Measurements from ENCODE around the gene SHC3. TPM values are rescaled to one million over a fixed set of nuclear protein-coding genes. Genes with fewer than 3 reads are reported as not detected.

SHC3 gene
- total RNA-seq, 1 donor from 2014 or later: 0.96 TPM

DNA sequence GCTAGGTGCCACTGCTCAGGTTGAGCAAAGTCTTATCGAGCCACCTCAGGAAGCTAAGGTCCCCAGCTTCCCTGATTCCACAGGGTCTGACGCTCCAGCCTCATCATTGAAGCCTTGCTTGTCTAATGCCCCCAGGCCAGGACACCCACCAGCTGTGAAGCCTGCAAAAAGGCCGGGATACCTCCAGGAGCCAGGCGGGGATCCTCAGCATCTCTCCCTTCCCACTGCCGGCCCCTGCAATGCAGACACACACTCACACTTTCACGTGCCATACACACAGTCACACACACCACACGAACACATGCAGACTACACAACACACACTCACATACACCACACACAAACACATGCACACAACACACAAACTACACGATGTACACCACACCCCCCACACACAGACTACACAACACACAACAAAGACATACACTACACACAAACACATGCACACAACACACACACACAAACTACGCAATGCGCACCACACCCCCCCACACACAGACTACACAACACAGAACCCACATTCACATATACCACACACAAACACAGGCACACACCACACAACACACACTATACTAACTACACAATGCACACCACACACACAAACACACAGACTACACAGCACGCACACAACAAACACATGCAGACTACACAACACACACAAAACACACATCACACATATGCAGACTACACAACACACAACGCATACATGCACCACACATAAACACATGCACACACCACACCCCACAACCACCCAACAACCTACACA lies 205.2 kb downstream of the SHC3 start:
- no peak overlapping the region for H3K27ac ChIP-seq (replicated peaks)
- peaks cover 12% of the 10 kb centered on the region for H3K4me1 ChIP-seq
- H3K27me3 ChIP-seq (ENCODE audit: low read depth): no peaks in the 10 kb centered on the region
- TF ChIP-seq, protein P1, sequence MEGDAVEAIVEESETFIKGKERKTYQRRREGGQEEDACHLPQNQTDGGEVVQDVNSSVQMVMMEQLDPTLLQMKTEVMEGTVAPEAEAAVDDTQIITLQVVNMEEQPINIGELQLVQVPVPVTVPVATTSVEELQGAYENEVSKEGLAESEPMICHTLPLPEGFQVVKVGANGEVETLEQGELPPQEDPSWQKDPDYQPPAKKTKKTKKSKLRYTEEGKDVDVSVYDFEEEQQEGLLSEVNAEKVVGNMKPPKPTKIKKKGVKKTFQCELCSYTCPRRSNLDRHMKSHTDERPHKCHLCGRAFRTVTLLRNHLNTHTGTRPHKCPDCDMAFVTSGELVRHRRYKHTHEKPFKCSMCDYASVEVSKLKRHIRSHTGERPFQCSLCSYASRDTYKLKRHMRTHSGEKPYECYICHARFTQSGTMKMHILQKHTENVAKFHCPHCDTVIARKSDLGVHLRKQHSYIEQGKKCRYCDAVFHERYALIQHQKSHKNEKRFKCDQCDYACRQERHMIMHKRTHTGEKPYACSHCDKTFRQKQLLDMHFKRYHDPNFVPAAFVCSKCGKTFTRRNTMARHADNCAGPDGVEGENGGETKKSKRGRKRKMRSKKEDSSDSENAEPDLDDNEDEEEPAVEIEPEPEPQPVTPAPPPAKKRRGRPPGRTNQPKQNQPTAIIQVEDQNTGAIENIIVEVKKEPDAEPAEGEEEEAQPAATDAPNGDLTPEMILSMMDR (IDR thresholded peaks at IDR 0.05; ENCODE audit: borderline replicate concordance): no peak
- no peak for DNase-seq
- H3K36me3 ChIP-seq: no peaks in the 10 kb centered on the region
- H3K4me3 ChIP-seq: no peak overlapping the region
- H3K9me3 ChIP-seq (replicated peaks): peaks cover 11% of the 10 kb centered on the region
- intact Hi-C loops (cut with micrococcal nuclease): no loop called here

DNA sequence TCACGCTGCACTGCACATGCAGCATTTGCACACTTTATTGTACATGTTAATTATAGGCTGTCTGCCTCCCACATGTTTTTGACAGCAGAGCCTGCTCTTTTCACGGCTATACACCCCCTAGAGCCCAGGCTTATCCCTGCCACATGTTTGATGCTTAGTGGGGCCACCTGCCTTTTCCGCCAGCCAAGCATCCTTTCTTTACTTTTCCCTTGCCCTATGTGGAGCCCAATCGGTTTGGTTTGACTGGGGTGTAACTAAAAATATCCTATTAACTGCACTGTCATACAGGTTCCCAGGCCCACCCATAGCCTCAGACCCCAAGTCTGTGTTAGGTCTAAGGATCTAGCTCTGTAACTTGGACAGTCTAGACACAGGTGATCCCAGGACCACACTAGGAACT lies 206.2 kb downstream of the SHC3 start:
- intact Hi-C loops (cut with micrococcal nuclease): no loop called here
- Histone ChIP-seq H3K4me1 (peaks cover 1% of the 10 kb centered on the region), H3K4me3 (no peak overlapping the region), H3K9me3 (replicated peaks) (peaks cover 11% of the 10 kb centered on the region), H3K36me3 (no peaks in the 10 kb centered on the region), H3K27ac (replicated peaks) (no peak overlapping the region), H3K27me3 (ENCODE audit: low read depth) (no peaks in the 10 kb centered on the region)
- no peak for DNase-seq
- TF ChIP-seq, protein P1 (IDR thresholded peaks at IDR 0.05; ENCODE audit: borderline replicate concordance): no peak

DNA sequence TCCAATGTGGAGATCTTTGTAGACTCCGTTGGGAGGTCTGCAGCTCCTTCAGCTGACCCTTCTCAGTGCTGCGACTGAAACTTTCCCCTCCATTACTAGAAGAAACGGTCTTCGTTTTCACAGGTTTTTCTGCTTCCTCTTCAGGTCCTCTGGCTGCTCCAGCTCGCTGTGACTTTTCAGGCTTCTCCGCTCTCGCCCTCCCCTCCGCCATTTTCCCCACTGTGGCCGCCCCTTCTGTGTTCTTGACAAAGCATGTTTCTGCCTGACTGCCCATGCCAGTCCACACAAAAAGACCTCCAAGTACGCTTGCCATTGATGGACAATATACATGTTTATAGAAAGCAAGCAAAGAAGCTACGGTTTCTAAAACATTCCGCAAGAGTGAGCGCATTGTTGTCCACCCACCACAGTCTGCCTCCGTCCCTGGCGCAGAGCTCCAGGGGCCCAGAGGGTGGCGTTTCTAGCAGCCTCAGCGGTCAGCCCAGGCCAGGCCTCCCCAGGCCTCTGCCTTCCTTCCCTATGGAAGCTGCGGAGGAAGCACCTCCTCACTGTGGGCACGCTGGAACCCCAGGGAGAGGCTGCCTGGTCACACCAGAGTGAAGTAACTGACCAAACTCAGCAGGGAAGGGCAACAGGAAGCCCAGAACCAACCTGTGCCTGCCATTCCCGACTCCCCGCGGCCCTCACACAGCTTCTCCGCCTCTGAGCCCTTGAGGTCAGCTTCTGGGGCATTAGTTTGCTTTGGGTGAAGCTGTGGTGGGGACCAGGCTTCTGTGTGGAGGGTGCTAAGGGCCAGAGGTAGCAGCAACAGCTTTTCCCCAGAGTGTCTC lies 207.3 kb downstream of the SHC3 start:
- H3K9me3 ChIP-seq (replicated peaks): peaks cover 11% of the 10 kb centered on the region
- DNase-seq: no peak
- TF ChIP-seq, protein P1 (IDR thresholded peaks at IDR 0.05; ENCODE audit: borderline replicate concordance): no peak

DNA sequence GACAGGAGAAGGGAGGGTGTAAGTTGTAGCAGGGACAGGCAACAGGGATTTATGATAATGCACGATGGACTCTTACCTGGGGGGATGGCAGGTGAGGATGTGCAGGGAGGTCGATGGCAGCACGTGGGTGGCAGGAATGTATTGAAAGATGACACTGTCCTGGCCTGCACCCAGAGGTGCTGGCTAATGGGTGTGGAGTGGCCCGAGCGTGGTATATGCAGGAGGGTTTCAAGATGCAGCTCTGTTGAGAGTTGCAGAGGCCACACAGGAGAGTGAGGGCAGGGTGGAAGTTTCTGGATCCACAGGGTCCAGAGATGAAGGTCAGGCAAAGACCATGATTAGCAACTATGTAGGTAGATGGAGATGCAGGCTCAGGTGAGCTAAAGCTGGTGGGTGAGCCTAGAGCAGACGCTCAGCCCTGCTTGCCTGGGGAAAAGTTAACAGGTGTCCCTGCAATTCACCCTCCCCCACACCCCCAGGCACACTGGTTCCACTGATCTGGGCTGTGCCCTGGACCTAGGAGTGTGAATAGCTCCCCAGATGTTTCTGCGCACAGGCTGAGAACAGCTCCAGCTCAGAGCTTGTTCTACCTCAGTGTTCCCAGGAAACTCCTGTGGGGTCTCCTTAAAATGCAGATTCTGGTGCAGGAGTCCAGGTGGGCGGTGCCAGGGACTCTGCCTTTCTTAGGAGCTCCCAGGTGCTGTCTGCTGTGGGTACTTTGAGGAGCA lies 208.8 kb downstream of the SHC3 start:
- no peak overlapping the region for H3K27ac ChIP-seq (replicated peaks)
- no peaks in the 10 kb centered on the region for H3K27me3 ChIP-seq (ENCODE audit: low read depth)
- no peaks in the 10 kb centered on the region for H3K36me3 ChIP-seq
- intact Hi-C loops (cut with micrococcal nuclease): no loop called here
- no peaks in the 10 kb centered on the region for H3K4me1 ChIP-seq
- DNase-seq: no peak
- H3K9me3 ChIP-seq (replicated peaks): peaks cover 11% of the 10 kb centered on the region
- TF ChIP-seq, protein P1 (IDR thresholded peaks at IDR 0.05; ENCODE audit: borderline replicate concordance): no peak
- no peak overlapping the region for H3K4me3 ChIP-seq

More for the DNA sequence above, 207.3 kb downstream of the SHC3 start:
- no peaks in the 10 kb centered on the region for H3K4me1 ChIP-seq
- H3K27ac ChIP-seq (replicated peaks): no peak overlapping the region
- H3K27me3 ChIP-seq (ENCODE audit: low read depth): no peaks in the 10 kb centered on the region
- no peak overlapping the region for H3K4me3 ChIP-seq
- no peaks in the 10 kb centered on the region for H3K36me3 ChIP-seq
- intact Hi-C loops (cut with micrococcal nuclease): no loop called here

DNA sequence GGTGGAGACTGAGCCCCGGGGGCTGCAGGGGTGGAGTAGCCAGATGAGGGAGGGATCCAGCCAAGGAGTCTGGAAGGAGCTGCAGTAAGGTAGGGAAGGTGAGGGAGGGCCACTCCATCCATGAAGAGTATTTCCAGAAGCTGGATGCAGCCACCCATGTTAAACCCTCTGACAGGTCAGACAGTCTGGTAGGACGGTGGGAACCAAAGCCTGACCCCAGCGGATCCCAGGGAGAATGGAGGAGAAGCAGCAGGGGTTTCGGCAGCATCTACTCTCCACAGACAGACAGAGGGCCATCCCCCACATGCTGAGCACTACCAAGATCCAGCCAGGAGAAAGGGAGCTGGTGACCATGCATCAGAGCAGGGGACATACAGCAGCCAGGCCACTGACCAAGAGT lies 209.8 kb downstream of the SHC3 start:
- Histone ChIP-seq H3K4me3 (no peak overlapping the region), H3K27ac (replicated peaks) (no peak overlapping the region), H3K36me3 (no peaks in the 10 kb centered on the region), H3K4me1 (no peaks in the 10 kb centered on the region), H3K9me3 (replicated peaks) (peaks cover 11% of the 10 kb centered on the region), H3K27me3 (ENCODE audit: low read depth) (no peaks in the 10 kb centered on the region)
- intact Hi-C loops (cut with micrococcal nuclease): no loop called here
- no peak for DNase-seq
- TF ChIP-seq, protein P1 (IDR thresholded peaks at IDR 0.05; ENCODE audit: borderline replicate concordance): no peak
